HCT116 (cell line): Measurements from ENCODE around the gene ELMOD2. TPM values are rescaled to one million over a fixed set of nuclear protein-coding genes. Genes with fewer than 3 reads are reported as not detected.

Experiments
- ATAC-seq: fragments of 200-7000 bp; cut with Tn5 transposase; 2 replicates; pipeline ENCODE4 v1.9.1; 2020; ENCODE audit warnings: mild to moderate bottlenecking, moderate library complexity
- BruUV-seq: library from RNA; stranded (reverse); fragments of 400-500 nt; replicated peaks from 2 replicates; lab custom pipeline; 2021; lab: Mats Ljungman, UMichigan
- CTCF ChIA-PET: fragments of 300-600 bp; sonication (Branson Sonifier 250); formaldehyde crosslinking; loops from one replicate; lab custom pipeline; 2021; ENCODE audit warnings: antibody characterized with exemption; lab: Charles Lee
- POLR2A ChIA-PET: fragments of 300-600, 350-600 bp; sonication (Branson Sonifier 250); formaldehyde crosslinking; loops from one replicate; lab custom pipeline; 2021; ENCODE audit warnings: antibody characterized with exemption; lab: Charles Lee
- RAD21 ChIA-PET, 2 experiments: fragments of 300-600 bp; sonication (Branson Sonifier 250); formaldehyde crosslinking; loops; one replicate each; lab custom pipeline; 2023; ENCODE audit warnings: low total read pairs in 2 of 2; ENCODE audit not compliant: uncharacterized antibody in 2 of 2, unreplicated experiment in 2 of 2, low non-redundant PET in 1 of 2; lab: Charles Lee
- DNase-seq: peaks from one replicate; pipeline ENCODE4 v3.0.0-alpha.2; 2010; ENCODE audit warnings: low read depth, low spot score
- H2AFZ ChIP-seq: fragments of 200-600 bp; shearing (Covaris generic), sonication (generic); 2 replicates; pipeline ENCODE4 v1.6.1; 2017; ENCODE audit warnings: low read depth, mixed run types, mixed read lengths, antibody characterized with exemption, low read length; ENCODE audit not compliant: poor library complexity, severe bottlenecking
- H3K27ac ChIP-seq: 2 replicates; pipeline ENCODE4 v1.5.1; 2012; ENCODE audit warnings: low read depth, low read length
- H3K27me3 ChIP-seq: fragments of 200-600 bp; sonication (generic); 2 replicates; pipeline ENCODE4 v1.6.1; 2016; ENCODE audit warnings: mixed run types, low read length, mixed read lengths; ENCODE audit not compliant: insufficient read depth
- H3K36me3 ChIP-seq, 2 experiments: fragments of 200-500 bp in 1 of 2; fragments of 200-600 bp in 1 of 2; sonication (Bioruptor generic) in 1 of 2; sonication (generic) in 1 of 2; 2 replicates each; pipeline versions ENCODE4 v1.5.1 to v1.6.1; 2014 to 2016; ENCODE audit warnings: low read length in 2 of 2, inconsistent platforms in 1 of 2, mixed read lengths in 1 of 2, mixed run types in 1 of 2; ENCODE audit not compliant: insufficient read depth in 2 of 2, control insufficient read depth in 1 of 2
- H3K4me1 ChIP-seq, 2 experiments: fragments of 200-600 bp in 1 of 2; sonication (generic) in 1 of 2; 2 replicates each; pipeline versions ENCODE4 v1.5.1 to v1.6.1; 2012 to 2017; ENCODE audit warnings: low read length in 2 of 2, inconsistent platforms in 1 of 2, mild to moderate bottlenecking in 1 of 2, mixed read lengths in 1 of 2, mixed run types in 1 of 2, moderate library complexity in 1 of 2; ENCODE audit not compliant: insufficient read depth in 2 of 2, control insufficient read depth in 1 of 2
- H3K4me2 ChIP-seq: fragments of 200-600 bp; sonication (generic); 2 replicates; pipeline ENCODE4 v1.6.1; 2017; ENCODE audit warnings: mixed run types, low read length, mixed read lengths
- H3K4me3 ChIP-seq, 2 experiments: fragments of 200-600 bp in 1 of 2; sonication (generic) in 1 of 2; replicated peaks in 1 of 2; 2 replicates each; pipeline ENCODE4 v1.5.1; 2011 to 2016; ENCODE audit warnings: low read length in 2 of 2, control low read depth in 1 of 2, low read depth in 1 of 2, mild to moderate bottlenecking in 1 of 2, mixed read lengths in 1 of 2, mixed run types in 1 of 2
- H3K79me2 ChIP-seq: fragments of 200-600 bp; sonication (generic); 2 replicates; pipeline ENCODE4 v1.6.1; 2017; ENCODE audit warnings: mild to moderate bottlenecking, mixed run types, low read length, moderate library complexity, mixed read lengths; ENCODE audit not compliant: insufficient read depth
- H3K9ac ChIP-seq: fragments of 200-600 bp; sonication (generic); 2 replicates; pipeline ENCODE4 v1.6.1; 2016; ENCODE audit warnings: low read length, mixed read lengths
- H3K9me2 ChIP-seq: fragments of 200-600 bp; sonication (generic), shearing (Covaris generic); 2 replicates; pipeline ENCODE4 v1.6.1; 2017; ENCODE audit warnings: mixed run types, mild to moderate bottlenecking, moderate library complexity; ENCODE audit not compliant: insufficient read depth
- H3K9me3 ChIP-seq, 2 experiments: fragments of 200-500 bp in 1 of 2; fragments of 200-600 bp in 1 of 2; sonication (Bioruptor generic) in 1 of 2; sonication (generic) in 1 of 2; 2 replicates each; pipeline ENCODE4 v1.6.1; 2014 to 2017; ENCODE audit warnings: low read length in 2 of 2, mixed read lengths in 2 of 2, inconsistent platforms in 1 of 2, low read depth in 1 of 2, mild to moderate bottlenecking in 1 of 2, mixed run types in 1 of 2, moderate library complexity in 1 of 2; ENCODE audit not compliant: control insufficient read depth in 1 of 2, insufficient read depth in 1 of 2
- H4K20me1 ChIP-seq: fragments of 200-600 bp; sonication (generic), shearing (Covaris generic); 2 replicates; pipeline ENCODE4 v1.6.1; 2017; ENCODE audit warnings: mixed run types, mild to moderate bottlenecking, moderate library complexity; ENCODE audit not compliant: insufficient read depth
- CEBPB ChIP-seq: IDR thresholded peaks from 2 replicates; pipeline ENCODE4 v1.6.1; 2012; ENCODE audit warnings: low read depth
- ELF1 ChIP-seq: IDR thresholded peaks from 2 replicates; pipeline ENCODE4 v1.6.1; 2012; ENCODE audit warnings: low read depth, borderline replicate concordance
- FOSL1 ChIP-seq: IDR thresholded peaks from 2 replicates; pipeline ENCODE4 v1.6.1; 2012; ENCODE audit warnings: low read depth
- POLR2A ChIP-seq: IDR thresholded peaks from 2 replicates; pipeline ENCODE4 v1.7.0; 2011; ENCODE audit warnings: borderline replicate concordance; ENCODE audit not compliant: insufficient read depth, insufficient read length; ENCODE audit errors: extremely low read depth
- SIN3A ChIP-seq: IDR thresholded peaks from 2 replicates; pipeline ENCODE4 v1.6.1; 2012; ENCODE audit warnings: low read depth
- SRF ChIP-seq: IDR thresholded peaks from 2 replicates; pipeline ENCODE4 v1.6.1; 2012; ENCODE audit warnings: low read depth
- TCF7L2 ChIP-seq: IDR thresholded peaks from 2 replicates; pipeline ENCODE4 v1.7.0; 2011; ENCODE audit warnings: borderline replicate concordance, inconsistent platforms; ENCODE audit not compliant: insufficient read depth, insufficient read length; ENCODE audit errors: extremely low read depth
- YY1 ChIP-seq: IDR thresholded peaks from 2 replicates; pipeline ENCODE4 v1.6.1; 2011; ENCODE audit warnings: low read length, low read depth, moderate library complexity, mild to moderate bottlenecking; ENCODE audit not compliant: insufficient replicate concordance; ENCODE audit errors: extremely low read depth
- ZNF274 ChIP-seq: fragments of 200-500 bp; sonication (Bioruptor generic); IDR thresholded peaks from 2 replicates; pipeline ENCODE4 v1.6.1; 2014; ENCODE audit warnings: mild to moderate bottlenecking, low read depth, low read length, inconsistent platforms
- intact Hi-C: fragments of 100-400 bp; cut with micrococcal nuclease; formaldehyde crosslinking; loops from 2 replicates; pipeline ENCODE4 v1.10.0; 2022
- total RNA-seq: library from RNA; stranded (reverse); gene quantifications from one replicate; pipeline ENCODE4 v1.2.1, GENCODE V29; 2021; ENCODE audit not compliant: unreplicated experiment
- TF ChIP-seq, protein P1 (sequence below): IDR thresholded peaks from 2 replicates; pipeline ENCODE4 v1.6.1; 2012; ENCODE audit warnings: low read depth
- TF ChIP-seq, protein P2 (sequence below): IDR thresholded peaks from 2 replicates; pipeline ENCODE4 v1.6.1; 2012
- TF ChIP-seq, protein P3 (sequence below), 3 experiments: fragments of 200-600 bp in 1 of 3; sonication (generic) in 1 of 3; IDR thresholded peaks in 2 of 3; conservative IDR thresholded peaks in 1 of 3; 2 replicates each; pipeline ENCODE4 v1.5.1; 2012 to 2017; ENCODE audit warnings: low read depth in 2 of 3, low read length in 2 of 3, antibody characterized with exemption in 1 of 3, borderline replicate concordance in 1 of 3, control low read depth in 1 of 3, mild to moderate bottlenecking in 1 of 3, mixed read lengths in 1 of 3, mixed run types in 1 of 3, moderate library complexity in 1 of 3; ENCODE audit not compliant: insufficient read depth in 1 of 3

ELMOD2 gene
- total RNA-seq, 1 experiment from 2014 or later: 26.6 TPM

DNA sequence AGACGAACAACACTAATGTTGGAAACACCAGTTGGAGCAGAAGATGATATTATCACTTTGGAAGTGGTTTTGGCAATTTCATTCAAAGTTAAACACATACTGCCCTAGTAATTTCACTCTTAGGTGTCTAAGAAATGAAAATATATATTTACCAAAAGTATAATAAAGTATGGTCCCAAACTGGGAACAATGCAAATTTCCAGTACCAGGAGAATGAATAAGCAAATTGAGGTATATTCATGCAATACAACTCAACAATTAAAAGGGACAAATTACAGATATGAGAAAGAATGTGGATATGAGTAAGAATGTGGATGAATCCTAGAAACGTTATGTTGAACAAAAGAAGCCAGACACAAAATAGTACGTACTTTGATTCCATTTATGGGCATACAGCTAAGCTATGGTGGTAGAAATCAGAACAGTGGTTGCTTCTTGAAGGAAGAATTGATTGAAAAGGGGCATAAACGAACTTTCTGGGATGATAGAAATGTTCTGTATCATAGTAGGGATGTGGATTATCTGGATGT is 10.0 kb downstream of the ELMOD2 start:
- H3K9me2 ChIP-seq: no peaks in the 10 kb centered on the region
- H3K27me3 ChIP-seq: no peaks in the 10 kb centered on the region
- no peak overlapping the region for H3K4me3 ChIP-seq
- POLR2A ChIA-PET: no interaction called here
- no peak overlapping the region for H2AFZ ChIP-seq
- no peaks in the 10 kb centered on the region for H4K20me1 ChIP-seq
- peaks cover 0 to 9% of the 10 kb centered on the region in 2 experiments; a peak in 2 of 4 replicates for H3K36me3 ChIP-seq
- no peaks in the 10 kb centered on the region for H3K79me2 ChIP-seq
- H3K4me1 ChIP-seq: no peaks in the 10 kb centered on the region
- H3K4me2 ChIP-seq: no peak overlapping the region
- intact Hi-C loops: no loop called here
- no peak for ATAC-seq
- no peak overlapping the region for H3K27ac ChIP-seq
- H3K9me3 ChIP-seq: no peaks in the 10 kb centered on the region
- no peak for DNase-seq
- H3K9ac ChIP-seq: no peak overlapping the region
- no peak for TF ChIP-seq SIN3A
- TF ChIP-seq CEBPB: no peak
- TF ChIP-seq ELF1: no peak
- TF ChIP-seq, protein P1, sequence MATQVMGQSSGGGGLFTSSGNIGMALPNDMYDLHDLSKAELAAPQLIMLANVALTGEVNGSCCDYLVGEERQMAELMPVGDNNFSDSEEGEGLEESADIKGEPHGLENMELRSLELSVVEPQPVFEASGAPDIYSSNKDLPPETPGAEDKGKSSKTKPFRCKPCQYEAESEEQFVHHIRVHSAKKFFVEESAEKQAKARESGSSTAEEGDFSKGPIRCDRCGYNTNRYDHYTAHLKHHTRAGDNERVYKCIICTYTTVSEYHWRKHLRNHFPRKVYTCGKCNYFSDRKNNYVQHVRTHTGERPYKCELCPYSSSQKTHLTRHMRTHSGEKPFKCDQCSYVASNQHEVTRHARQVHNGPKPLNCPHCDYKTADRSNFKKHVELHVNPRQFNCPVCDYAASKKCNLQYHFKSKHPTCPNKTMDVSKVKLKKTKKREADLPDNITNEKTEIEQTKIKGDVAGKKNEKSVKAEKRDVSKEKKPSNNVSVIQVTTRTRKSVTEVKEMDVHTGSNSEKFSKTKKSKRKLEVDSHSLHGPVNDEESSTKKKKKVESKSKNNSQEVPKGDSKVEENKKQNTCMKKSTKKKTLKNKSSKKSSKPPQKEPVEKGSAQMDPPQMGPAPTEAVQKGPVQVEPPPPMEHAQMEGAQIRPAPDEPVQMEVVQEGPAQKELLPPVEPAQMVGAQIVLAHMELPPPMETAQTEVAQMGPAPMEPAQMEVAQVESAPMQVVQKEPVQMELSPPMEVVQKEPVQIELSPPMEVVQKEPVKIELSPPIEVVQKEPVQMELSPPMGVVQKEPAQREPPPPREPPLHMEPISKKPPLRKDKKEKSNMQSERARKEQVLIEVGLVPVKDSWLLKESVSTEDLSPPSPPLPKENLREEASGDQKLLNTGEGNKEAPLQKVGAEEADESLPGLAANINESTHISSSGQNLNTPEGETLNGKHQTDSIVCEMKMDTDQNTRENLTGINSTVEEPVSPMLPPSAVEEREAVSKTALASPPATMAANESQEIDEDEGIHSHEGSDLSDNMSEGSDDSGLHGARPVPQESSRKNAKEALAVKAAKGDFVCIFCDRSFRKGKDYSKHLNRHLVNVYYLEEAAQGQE: no peak
- TF ChIP-seq, protein P2, sequence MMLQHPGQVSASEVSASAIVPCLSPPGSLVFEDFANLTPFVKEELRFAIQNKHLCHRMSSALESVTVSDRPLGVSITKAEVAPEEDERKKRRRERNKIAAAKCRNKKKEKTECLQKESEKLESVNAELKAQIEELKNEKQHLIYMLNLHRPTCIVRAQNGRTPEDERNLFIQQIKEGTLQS: no peak
- TF ChIP-seq POLR2A: no peak
- no peak for TF ChIP-seq SRF
- no peak for TF ChIP-seq TCF7L2
- TF ChIP-seq, protein P3, sequence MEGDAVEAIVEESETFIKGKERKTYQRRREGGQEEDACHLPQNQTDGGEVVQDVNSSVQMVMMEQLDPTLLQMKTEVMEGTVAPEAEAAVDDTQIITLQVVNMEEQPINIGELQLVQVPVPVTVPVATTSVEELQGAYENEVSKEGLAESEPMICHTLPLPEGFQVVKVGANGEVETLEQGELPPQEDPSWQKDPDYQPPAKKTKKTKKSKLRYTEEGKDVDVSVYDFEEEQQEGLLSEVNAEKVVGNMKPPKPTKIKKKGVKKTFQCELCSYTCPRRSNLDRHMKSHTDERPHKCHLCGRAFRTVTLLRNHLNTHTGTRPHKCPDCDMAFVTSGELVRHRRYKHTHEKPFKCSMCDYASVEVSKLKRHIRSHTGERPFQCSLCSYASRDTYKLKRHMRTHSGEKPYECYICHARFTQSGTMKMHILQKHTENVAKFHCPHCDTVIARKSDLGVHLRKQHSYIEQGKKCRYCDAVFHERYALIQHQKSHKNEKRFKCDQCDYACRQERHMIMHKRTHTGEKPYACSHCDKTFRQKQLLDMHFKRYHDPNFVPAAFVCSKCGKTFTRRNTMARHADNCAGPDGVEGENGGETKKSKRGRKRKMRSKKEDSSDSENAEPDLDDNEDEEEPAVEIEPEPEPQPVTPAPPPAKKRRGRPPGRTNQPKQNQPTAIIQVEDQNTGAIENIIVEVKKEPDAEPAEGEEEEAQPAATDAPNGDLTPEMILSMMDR (IDR thresholded peaks at IDR 0.05 in 2 of 3, conservative IDR thresholded peaks at IDR 0.05 in 1 of 3; ENCODE audit: borderline replicate concordance in 1 of 3, insufficient read depth in 1 of 3, low read depth in 2 of 3, low read length in 2 of 3): no peak
- no peak for TF ChIP-seq ZNF274
- no peak for TF ChIP-seq YY1
- TF ChIP-seq FOSL1: no peak
- RAD21 ChIA-PET: no interaction called here
- CTCF ChIA-PET: no interaction called here
- no TSS peak for BruUV-seq
